GM19025 (cell line): ENCODE measurements around the gene CALU.

Experiments used
- ATAC-seq: cut with Tn5 transposase; IDR thresholded peaks from one replicate; pipeline ENCODE4 v1.9.1; 2021; ENCODE audit warnings: mild to moderate bottlenecking, low read depth, moderate library complexity; ENCODE audit not compliant: unreplicated experiment

The CALU gene

DNA sequence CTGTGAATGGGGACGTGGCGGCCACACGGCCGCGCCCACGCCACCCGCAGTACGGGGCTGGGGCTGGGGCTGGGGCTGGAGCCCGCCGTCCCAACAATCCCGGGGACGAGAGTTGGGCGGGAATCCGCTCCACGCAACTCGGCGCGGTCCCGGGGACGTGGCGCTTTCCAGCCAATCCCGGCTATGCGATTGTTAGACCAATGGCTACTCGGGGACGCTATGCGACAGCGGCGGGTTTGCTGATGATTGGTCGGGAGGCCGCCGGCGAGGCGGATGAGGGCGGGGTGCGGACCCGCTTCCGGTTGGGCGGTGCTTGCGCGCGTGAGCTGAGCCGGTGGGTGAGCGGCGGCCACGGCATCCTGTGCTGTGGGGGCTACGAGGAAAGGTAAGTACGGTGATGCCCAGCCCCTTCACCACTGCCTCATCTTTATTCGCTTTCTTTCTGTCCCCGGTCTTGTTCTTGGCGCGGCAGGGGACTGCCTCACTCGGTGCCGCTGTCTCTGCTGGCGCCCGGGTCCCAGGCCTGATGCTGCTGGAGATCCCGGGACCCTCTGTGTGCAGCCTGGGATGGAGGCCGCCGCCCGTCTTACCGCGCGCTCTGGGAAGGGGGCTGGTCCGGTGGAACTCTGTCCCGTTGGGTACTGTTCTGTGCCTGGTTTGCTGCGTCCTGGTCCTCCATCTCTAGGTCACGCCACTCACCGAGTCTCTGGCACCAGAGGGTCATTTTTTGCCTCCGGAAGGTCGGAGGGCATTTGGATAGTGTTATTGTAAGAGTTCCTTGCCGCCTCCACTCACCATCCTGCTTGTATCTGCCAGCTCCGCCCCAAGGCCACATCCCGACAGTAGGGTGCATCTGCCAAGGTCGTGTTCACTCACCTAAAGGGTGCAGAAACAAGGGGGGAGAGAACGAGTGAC is at the start of gene CALU:
Gene CALU (plus strand): TSS at position 312 of the 915 bp plus-strand sequence. CDS start 9,225 bp downstream, outside the sequence.
- ATAC-seq: peak; percentile 98

- no peak for ATAC-seq
Measured at GRCh38 chr7:128691227-128691626, 47.9 kb upstream of the CALU start.

DNA sequence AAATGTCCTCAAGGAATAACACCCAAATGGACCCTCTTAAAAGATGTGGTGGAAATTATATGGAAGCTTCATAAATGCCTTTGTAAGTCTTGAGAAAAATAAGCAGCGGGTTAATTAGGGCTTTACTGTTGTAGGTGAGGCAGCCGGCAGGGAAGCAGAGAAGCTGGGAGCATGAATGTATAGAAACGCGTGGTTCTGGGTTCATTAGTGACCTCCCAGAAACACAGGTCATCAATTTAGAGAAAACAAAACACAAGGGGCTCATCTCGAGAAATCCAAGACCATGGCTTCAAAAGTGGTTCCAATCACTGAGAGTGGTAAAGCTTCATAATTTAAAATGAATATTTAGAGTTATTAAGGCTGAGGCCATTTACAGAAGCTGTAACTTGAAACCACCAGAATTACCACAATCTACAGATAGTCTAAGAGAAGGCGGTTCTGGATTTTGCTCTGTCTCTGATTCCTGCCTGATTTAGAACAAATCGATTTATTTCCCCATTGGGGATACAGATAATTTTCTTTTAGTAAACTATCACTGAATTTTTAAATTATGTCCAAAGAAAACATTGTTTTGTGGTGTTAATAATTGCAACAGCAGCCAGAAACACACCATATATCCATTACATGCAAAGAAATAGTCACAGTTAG is 46.4 kb upstream of the CALU start:
- no peak for ATAC-seq

DNA sequence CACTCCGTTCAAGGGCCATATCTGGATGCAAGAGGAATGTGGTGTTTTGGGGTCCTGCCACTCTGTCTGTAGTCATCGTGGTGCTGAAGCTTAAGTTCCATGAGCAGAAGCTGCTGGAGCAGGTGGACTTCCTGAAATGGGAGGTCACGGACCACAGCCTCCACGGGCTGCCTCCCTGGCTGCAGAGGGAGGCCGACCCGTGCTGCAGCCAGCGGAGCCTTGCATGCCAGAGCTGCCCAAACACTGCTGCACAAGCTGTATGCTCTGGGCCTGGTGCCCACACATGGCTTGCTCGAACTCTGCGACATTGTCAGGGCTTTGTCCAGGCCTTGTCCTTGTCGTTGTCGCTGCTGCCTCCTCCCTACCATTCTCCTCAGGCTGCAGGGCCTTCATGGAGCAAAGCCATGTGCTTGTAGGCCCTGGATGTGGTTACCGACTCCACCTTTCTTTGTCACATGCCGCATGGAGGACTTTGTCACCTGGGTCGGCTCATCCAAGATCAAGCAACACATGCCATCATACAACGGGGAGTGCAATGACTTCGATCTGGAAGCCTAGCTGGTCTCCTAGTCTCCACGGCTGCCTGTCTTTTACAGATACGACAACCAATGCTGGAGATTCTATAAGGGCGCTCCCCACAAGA is 45.7 kb upstream of the CALU start:
- no peak for ATAC-seq

DNA sequence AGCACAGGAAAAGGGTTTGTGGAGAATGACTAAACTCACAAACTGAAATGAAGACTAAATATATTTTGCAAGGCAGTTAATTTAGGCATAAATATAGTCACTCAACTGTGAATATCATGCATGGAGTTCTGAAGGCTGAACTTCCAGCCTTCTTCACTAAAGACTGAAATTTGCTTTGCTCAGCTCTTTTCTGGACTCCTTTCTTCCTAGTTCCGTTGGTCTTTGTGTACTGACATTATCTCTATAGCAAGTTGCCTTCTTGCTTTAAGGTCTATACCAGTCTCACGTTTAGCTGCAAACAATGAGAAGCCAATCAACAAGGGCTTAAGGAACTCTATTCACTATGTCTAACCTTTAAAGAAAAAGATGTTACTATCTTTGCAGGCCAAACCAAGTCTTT is 44.4 kb upstream of the CALU start:
- ATAC-seq: no peak

- ATAC-seq: no peak
Measured at GRCh38 chr7:128697302-128697905, 41.8 kb upstream of the CALU start.

GRCh38 chr7:128699196-128699712 is 39.9 kb upstream of the CALU start:
- ATAC-seq: no peak

GRCh38 chr7:128699895-128700294 is 39.3 kb upstream of the CALU start:
- no peak for ATAC-seq

DNA sequence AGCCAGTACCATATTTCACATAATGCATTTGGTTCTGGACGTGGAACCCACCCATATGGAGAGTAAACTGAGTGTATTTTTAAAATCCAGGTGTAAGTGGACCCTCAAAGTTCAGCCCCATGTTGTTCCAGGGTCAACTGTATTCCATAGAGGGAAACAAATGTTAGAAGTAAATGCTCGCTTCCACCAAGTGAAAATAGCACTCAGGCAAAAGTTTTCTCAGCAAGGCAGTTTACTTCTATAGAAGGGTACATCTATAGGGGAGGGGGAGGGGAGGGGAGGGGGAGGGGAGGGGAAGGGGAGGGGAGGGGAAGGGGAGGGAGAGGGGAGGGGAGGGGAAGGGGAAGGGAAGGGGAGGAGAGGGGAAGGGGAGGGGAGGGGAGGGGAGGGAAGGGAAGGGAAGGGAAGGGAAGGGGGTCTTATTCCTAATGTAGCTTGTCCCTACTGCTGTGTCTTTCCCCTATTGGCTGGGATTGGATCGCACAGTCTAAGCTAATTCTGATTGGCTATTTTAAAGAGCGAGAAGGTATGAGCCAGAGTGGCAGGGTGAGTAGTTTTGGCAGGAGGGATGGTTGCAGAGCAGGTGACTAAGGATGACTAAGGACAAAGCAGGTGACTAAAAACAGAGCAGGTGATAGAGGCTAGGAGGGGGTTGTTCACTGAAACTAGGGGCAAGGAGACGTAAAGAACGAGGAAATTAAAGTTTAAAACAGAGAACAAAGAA is 37.9 kb upstream of the CALU start:
- ATAC-seq: no peak

- no peak for ATAC-seq
Measured at GRCh38 chr7:128703609-128704241, 35.4 kb upstream of the CALU start.

DNA sequence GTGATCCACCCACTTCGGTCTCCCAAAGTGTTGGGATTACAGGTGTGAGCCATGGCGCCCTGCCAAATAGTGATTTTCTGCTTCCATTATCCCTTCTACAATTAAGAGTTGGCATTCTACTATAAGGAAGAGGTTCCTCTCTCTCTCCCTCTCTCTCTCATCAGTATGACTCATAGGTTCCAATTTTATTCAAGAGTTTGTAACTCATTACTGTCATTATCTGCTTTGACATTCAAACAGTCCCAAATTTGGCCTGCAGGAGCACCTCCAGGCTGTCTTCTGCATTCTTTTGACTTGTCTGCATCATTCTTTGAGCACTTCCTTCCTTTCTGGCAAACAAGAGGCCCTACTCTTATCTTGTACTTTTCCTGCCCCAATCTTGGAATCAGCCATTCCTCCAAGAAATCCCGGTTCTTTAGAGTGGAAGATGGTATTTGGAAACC is 33.2 kb upstream of the CALU start:
- ATAC-seq: no peak

DNA sequence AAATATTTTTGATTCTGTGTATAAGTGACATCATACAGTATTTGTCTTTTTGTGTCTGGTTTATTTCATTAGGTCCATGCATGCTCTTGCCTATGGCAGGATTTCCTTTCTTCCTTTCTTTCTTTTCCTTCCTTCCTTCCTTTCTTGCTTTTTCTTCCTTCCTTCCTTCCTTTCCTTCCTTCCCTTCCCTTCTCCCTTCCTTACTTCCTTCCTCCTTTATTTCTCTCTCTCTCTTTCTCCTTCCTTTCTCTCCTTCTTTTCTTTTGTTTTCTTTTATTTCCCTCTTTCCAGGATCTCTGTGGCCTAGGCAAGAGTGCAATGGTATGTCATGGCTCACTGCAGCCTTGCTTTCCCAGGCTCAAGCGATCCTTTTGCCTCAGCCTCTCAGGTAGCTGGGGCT is 31.4 kb upstream of the CALU start:
- no peak for ATAC-seq

GRCh38 chr7:128708235-128708634 is 30.9 kb upstream of the CALU start:
- no peak for ATAC-seq

DNA sequence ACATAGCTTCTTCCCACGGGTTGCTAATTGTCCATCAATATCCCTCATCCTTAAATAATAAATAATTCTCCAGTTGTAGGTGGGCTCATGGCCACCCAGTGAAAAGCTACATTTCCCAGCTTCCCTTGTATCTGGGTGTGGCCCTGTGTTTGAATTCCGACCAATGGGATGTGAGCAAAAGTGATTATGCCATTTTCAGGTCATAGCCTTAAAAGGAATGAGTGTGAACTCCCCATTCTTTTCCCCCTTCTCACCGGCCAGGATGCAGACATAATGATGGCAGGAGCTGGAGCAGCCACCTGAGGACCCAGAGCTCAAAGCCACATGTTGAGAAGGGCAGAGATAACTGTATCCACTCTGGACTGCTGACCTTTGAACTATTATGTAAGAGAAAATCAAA is 30.3 kb upstream of the CALU start:
- ATAC-seq: no peak

DNA sequence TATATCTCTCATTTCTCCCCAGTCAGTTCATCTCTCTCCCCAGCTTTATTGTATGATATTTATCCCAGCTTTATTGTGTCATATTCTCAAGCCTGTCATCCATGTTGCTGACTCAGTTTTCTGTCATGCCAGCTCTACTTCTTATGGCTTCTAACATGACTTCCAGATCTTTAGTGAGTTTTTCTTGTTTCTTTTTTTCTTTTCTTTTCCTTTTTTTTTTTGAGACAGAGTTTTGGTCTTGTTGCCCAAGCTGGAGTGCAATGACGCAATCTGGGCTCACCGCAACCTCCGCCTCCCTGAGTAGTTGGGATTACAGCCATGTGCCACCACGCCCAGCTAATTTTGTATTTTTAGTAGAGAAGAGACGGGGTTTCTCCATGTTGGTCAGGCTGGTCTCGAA is 28.7 kb upstream of the CALU start:
- no peak for ATAC-seq

DNA sequence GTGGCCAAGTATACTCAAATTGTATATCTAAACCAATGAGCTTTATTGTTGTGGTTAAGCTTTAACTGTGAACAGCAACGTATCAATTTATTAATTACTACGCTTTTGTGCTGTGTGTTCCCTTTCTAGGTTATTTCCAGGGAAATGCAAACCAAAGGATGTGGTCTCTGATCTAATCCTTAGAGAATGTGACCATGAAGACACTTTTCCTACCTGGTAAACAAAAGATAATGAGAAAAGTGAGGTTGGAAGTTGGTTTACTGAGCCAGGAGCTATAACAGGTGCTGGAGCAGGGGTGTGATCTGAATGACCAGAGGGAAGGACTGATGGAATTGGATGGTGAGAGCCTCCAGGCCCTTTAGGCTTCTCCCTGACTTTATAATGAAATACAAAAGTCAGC is 25.4 kb upstream of the CALU start:
- ATAC-seq: no peak

DNA sequence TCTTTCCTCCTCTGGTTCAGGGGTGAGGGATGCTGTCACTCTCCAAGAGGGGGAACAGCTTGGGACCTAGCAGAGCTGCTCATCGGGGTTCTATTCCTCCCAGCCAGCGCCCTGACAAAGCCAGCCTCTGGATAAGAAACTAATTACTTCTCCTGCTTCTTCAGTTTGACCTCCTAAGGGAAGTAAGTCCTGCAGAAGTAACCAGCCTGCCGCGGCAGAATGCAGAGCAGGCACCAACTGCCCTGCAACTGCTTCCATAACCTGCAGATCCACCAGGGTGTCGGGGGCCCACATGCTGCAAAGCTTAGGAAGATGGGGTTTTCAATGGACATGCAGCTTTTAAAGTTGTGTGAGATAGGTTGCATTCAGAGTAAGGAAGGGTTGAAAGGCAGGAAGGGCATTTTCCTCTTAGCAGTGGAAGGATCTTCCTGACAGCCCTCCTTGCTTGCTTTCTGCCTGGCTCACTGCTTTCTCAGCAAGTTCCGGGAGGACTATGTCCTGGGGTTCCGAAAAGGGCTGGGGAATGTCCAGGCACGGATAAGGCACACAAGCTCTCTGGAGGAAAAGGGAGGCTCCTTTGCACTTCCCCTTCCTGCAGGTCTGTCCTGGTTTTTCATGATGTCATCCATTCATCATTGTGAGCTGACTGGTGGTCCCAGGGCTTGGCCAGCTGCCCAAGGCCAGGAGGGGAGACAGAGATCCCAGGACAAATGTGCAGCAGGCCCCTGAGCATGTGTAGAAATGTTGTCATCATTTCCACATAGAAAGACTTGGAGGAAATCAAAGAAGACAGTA is 24.3 kb upstream of the CALU start:
- no peak for ATAC-seq

DNA sequence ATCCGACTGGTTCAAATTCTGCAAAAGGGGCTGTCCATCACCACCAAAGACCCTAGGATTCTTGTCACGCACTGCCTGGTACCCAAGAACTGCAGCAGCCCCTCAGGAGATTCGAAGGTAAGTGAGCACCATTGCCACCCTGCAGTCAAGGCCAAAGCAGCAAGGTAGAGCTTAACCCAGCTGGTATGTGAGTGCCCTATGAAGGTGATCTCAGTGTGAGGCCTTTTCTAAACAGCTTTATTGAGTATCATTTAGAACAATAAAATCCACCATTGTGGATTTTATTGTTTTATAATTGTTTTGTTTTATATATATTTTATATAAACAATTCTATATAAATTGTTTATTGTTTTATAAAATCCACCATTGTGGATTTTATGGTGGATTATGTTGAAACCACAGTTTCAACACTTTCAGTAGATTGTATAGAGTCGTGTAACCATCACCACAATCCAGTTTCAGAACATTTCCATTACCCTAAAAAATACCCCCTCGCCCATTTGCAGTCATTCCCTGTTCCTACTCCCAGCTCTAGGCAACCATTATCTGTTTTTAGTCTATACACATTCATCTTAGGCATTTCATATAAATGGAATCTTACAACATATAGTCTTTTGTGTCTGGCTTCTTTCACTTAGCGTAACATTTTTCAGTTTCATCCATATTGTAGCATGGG is 20.1 kb upstream of the CALU start:
- no peak for ATAC-seq
